H9 (cell line): Measurements from ENCODE around the gene MYO1E. TPM values are rescaled to one million over a fixed set of nuclear protein-coding genes. Genes with fewer than 3 reads are reported as not detected.

ENCODE experiments used
- DNase-seq: peaks from one replicate; pipeline ENCODE4 v3.0.0-alpha.2; 2017
- H2AFZ ChIP-seq: one replicate; pipeline ENCODE4 v1.6.1; 2013; ENCODE audit warnings: mild to moderate bottlenecking, low read length, control low read depth, moderate library complexity
- H2AK5ac ChIP-seq: 2 replicates; pipeline ENCODE4 v1.6.1; 2013; ENCODE audit warnings: low read length, control low read depth, mixed read lengths; ENCODE audit not compliant: insufficient read length
- H2BK120ac ChIP-seq: one replicate; pipeline ENCODE4 v1.6.1; 2013; ENCODE audit warnings: low read depth, mild to moderate bottlenecking, low read length, control low read depth, inconsistent platforms; ENCODE audit not compliant: poor library complexity, severe bottlenecking
- H2BK12ac ChIP-seq: 2 replicates; pipeline ENCODE4 v1.6.1; 2013; ENCODE audit warnings: low read length, control low read depth, mixed read lengths, low read depth; ENCODE audit not compliant: insufficient read length
- H2BK15ac ChIP-seq: 2 replicates; pipeline ENCODE4 v1.6.1; 2013; ENCODE audit warnings: low read depth, low read length, control low read depth
- H2BK20ac ChIP-seq: one replicate; pipeline ENCODE4 v1.6.1; 2013; ENCODE audit warnings: low read depth, mild to moderate bottlenecking, low read length, control low read depth, inconsistent platforms; ENCODE audit not compliant: poor library complexity, severe bottlenecking
- H2BK5ac ChIP-seq: 2 replicates; pipeline ENCODE4 v1.6.1; 2013; ENCODE audit warnings: low read length, control low read depth, mixed read lengths; ENCODE audit not compliant: insufficient read length
- H3K14ac ChIP-seq: 2 replicates; pipeline ENCODE4 v1.6.1; 2013; ENCODE audit warnings: low read length, control low read depth; ENCODE audit not compliant: insufficient read depth
- H3K18ac ChIP-seq: 2 replicates; pipeline ENCODE4 v1.6.1; 2013; ENCODE audit warnings: low read depth, mild to moderate bottlenecking, mixed read lengths, low read length, control low read depth; ENCODE audit not compliant: insufficient read length
- H3K23ac ChIP-seq: 2 replicates; pipeline ENCODE4 v1.6.1; 2013; ENCODE audit warnings: low read length, control low read depth, mixed read lengths, low read depth; ENCODE audit not compliant: insufficient read length
- H3K23me2 ChIP-seq: 2 replicates; pipeline ENCODE4 v1.6.1; 2013; ENCODE audit warnings: low read depth, mild to moderate bottlenecking, mixed read lengths, low read length, control low read depth; ENCODE audit not compliant: insufficient read length, poor library complexity, severe bottlenecking
- H3K27ac ChIP-seq: 2 replicates; pipeline ENCODE4 v1.5.1; 2013; ENCODE audit warnings: low read length, control low read depth, mixed read lengths, low read depth; ENCODE audit not compliant: insufficient read length
- H3K27me3 ChIP-seq: 2 replicates; pipeline ENCODE4 v1.6.1; 2013; ENCODE audit warnings: low read length, control low read depth, inconsistent platforms; ENCODE audit not compliant: insufficient read depth
- H3K4ac ChIP-seq: 2 replicates; pipeline ENCODE4 v1.6.1; 2013; ENCODE audit warnings: low read depth, mild to moderate bottlenecking, control low read depth, inconsistent platforms, low read length, moderate library complexity
- H3K4me1 ChIP-seq: 2 replicates; pipeline ENCODE4 v1.6.1; 2013; ENCODE audit warnings: low read length, control low read depth, inconsistent platforms; ENCODE audit not compliant: insufficient read depth
- H3K4me2 ChIP-seq: 2 replicates; pipeline ENCODE4 v1.6.1; 2013; ENCODE audit warnings: low read length, control low read depth, mixed read lengths; ENCODE audit not compliant: insufficient read length, insufficient read depth
- H3K56ac ChIP-seq: 2 replicates; pipeline ENCODE4 v1.6.1; 2013; ENCODE audit warnings: low read depth, mild to moderate bottlenecking, mixed read lengths, low read length, control low read depth; ENCODE audit not compliant: insufficient read length
- H3K79me1 ChIP-seq: 2 replicates; pipeline ENCODE4 v1.6.1; 2013; ENCODE audit warnings: low read depth, mild to moderate bottlenecking, moderate library complexity, low read length, control low read depth, inconsistent platforms; ENCODE audit not compliant: insufficient read depth, poor library complexity, severe bottlenecking
- H3K79me2 ChIP-seq: 2 replicates; pipeline ENCODE4 v1.6.1; 2013; ENCODE audit warnings: low read length, control low read depth, inconsistent platforms; ENCODE audit not compliant: insufficient read depth
- H3K9ac ChIP-seq: 2 replicates; pipeline ENCODE4 v1.6.1; 2013; ENCODE audit warnings: low read length, control low read depth, mixed read lengths; ENCODE audit not compliant: insufficient read length; ENCODE audit errors: extremely low read depth
- H3K9me3 ChIP-seq: one replicate; pipeline ENCODE4 v1.6.1; 2013; ENCODE audit warnings: low read depth, low read length, inconsistent platforms; ENCODE audit not compliant: control insufficient read depth
- H3T11ph ChIP-seq: one replicate; pipeline ENCODE4 v1.6.1; 2013; ENCODE audit warnings: mild to moderate bottlenecking, low read length, control low read depth, inconsistent platforms
- H4K20me1 ChIP-seq: one replicate; pipeline ENCODE4 v1.6.1; 2013; ENCODE audit not compliant: control insufficient read depth, insufficient read length, insufficient read depth
- H4K5ac ChIP-seq: 2 replicates; pipeline ENCODE4 v1.6.1; 2013; ENCODE audit warnings: low read depth, mild to moderate bottlenecking, mixed read lengths, low read length, control low read depth; ENCODE audit not compliant: insufficient read length
- H4K8ac ChIP-seq: replicated peaks from 2 replicates; pipeline ENCODE4 v1.6.1; 2013; ENCODE audit warnings: low read length, control low read depth, mixed read lengths, low read depth; ENCODE audit not compliant: insufficient read length
- H4K91ac ChIP-seq: 2 replicates; pipeline ENCODE4 v1.6.1; 2013; ENCODE audit warnings: low read depth, mild to moderate bottlenecking, moderate library complexity, mixed read lengths, low read length, control low read depth; ENCODE audit not compliant: insufficient read length
- H3K27ac Mint-ChIP-seq, 3 experiments: 2 replicates in 2 of 3; 3 replicates in 1 of 3; pipeline ENCODE4 v1.8.0; 2020 to 2021; ENCODE audit warnings: mixed read lengths in 3 of 3, mild to moderate bottlenecking in 1 of 3, moderate library complexity in 1 of 3
- H3K27me3 Mint-ChIP-seq: 2 replicates; pipeline ENCODE4 v1.8.0; 2021; ENCODE audit warnings: low read depth, mild to moderate bottlenecking, moderate library complexity, mixed read lengths
- H3K36me3 Mint-ChIP-seq, 3 experiments: 2 replicates in 2 of 3; 3 replicates in 1 of 3; pipeline ENCODE4 v1.8.0; 2020 to 2021; ENCODE audit warnings: low read depth in 3 of 3, mixed read lengths in 3 of 3; ENCODE audit not compliant: insufficient read depth in 1 of 3
- H3K4me1 Mint-ChIP-seq, 2 experiments: 2 replicates each; pipeline ENCODE4 v1.8.0; 2020; ENCODE audit warnings: mixed read lengths in 2 of 2
- H3K4me3 Mint-ChIP-seq, 2 experiments: 2 replicates in 1 of 2; 3 replicates in 1 of 2; pipeline ENCODE4 v1.8.0; 2020 to 2021; ENCODE audit warnings: mild to moderate bottlenecking in 2 of 2, mixed read lengths in 2 of 2, moderate library complexity in 1 of 2
- H3K9me3 Mint-ChIP-seq, 2 experiments: 2 replicates in 1 of 2; 3 replicates in 1 of 2; pipeline ENCODE4 v1.8.0; 2020; ENCODE audit warnings: mild to moderate bottlenecking in 2 of 2, mixed read lengths in 2 of 2, moderate library complexity in 1 of 2
- WGBS: extraction: QIAGEN DNeasy Blood & Tissue Kit; methylation state at CpG from one replicate; pipeline ENCODE4 v1.1.7; 2013; ENCODE audit warnings: missing lambda C conversion rate, low lambda C conversion rate, mixed read lengths; ENCODE audit not compliant: insufficient read length; ENCODE audit errors: extremely low coverage; 5-methylcytosine and 5-hydroxymethylcytosine counted together
- total RNA-seq: library from RNA; stranded (reverse); gene quantifications from 2 replicates; pipeline ENCODE4 v1.2.1, GENCODE V29; 2021
- TF ChIP-seq, protein P1 (sequence below): fragments of 200-600 bp; sonication (generic); conservative IDR thresholded peaks from 3 replicates; pipeline ENCODE4 v1.8.0; 2021; ENCODE audit warnings: antibody characterized with exemption, mild to moderate bottlenecking

MYO1E gene
- total RNA-seq, 1 experiment from 2014 or later, result 235 TPM

DNA sequence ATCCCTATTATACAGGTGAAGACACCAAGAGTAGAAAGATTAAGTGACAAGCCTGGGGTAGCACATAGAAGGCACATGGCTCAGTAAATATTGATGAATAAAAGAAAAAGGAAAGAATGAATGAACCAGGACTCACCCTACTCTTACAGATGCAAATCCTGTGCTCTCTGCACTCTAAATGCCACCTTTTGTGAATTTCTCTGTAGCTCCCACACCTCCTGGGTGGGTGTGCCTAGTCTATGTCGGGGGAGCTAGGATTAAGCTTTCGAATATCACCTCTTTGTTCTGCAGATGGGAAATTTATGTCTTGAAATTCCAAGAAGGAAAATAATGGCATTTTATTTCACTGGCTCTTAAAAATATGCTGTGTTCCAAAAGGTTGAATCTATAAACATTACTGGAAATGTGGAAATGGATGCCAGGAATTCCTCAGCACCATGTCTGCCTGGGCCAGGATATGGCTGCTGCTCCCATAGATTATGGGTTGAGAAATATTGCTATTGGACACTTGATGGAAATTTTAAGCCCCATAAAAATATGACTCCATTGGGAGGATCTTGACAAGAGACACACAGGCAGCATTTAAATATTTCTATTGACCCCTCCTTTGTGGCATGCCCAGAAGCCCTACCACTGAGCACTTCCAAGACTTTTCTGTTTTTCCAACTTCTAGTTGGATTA, 224.4 kb downstream of the MYO1E start:
- Histone ChIP-seq H3K14ac (no peak overlapping the region), H3T11ph (no peak overlapping the region), H3K23me2 (no peaks in the 10 kb centered on the region), H4K20me1 (no peaks in the 10 kb centered on the region), H2BK12ac (no peak overlapping the region), H2BK5ac (no peak overlapping the region), H4K91ac (no peak overlapping the region), H2AK5ac (no peak overlapping the region), H3K4ac (no peak overlapping the region), H2BK120ac (no peak overlapping the region), H3K79me1 (no peaks in the 10 kb centered on the region), H4K5ac (no peak overlapping the region), H3K56ac (no peak overlapping the region), H3K9me3 (no peaks in the 10 kb centered on the region), H2BK15ac (no peak overlapping the region), H3K18ac (no peak overlapping the region), H4K8ac (no peak overlapping the region), H2AFZ (no peak overlapping the region), H3K27ac (no peak overlapping the region), H3K4me1 (peaks cover 4% of the 10 kb centered on the region; the same call in 1 of the 2 replicates), H3K23ac (no peak overlapping the region), H2BK20ac (no peak overlapping the region), H3K9ac (no peak overlapping the region), H3K4me2 (no peak overlapping the region), H3K79me2 (no peaks in the 10 kb centered on the region), H3K27me3 (no peaks in the 10 kb centered on the region)
- no peaks in the 10 kb centered on the region for H3K9me3 Mint-ChIP-seq
- TF ChIP-seq, protein P1, sequence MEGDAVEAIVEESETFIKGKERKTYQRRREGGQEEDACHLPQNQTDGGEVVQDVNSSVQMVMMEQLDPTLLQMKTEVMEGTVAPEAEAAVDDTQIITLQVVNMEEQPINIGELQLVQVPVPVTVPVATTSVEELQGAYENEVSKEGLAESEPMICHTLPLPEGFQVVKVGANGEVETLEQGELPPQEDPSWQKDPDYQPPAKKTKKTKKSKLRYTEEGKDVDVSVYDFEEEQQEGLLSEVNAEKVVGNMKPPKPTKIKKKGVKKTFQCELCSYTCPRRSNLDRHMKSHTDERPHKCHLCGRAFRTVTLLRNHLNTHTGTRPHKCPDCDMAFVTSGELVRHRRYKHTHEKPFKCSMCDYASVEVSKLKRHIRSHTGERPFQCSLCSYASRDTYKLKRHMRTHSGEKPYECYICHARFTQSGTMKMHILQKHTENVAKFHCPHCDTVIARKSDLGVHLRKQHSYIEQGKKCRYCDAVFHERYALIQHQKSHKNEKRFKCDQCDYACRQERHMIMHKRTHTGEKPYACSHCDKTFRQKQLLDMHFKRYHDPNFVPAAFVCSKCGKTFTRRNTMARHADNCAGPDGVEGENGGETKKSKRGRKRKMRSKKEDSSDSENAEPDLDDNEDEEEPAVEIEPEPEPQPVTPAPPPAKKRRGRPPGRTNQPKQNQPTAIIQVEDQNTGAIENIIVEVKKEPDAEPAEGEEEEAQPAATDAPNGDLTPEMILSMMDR, result no peak
- no peaks in the 10 kb centered on the region for H3K27me3 Mint-ChIP-seq
- peaks cover 22 to 27% of the 10 kb centered on the region in 2 experiments for H3K4me1 Mint-ChIP-seq
- H3K36me3 Mint-ChIP-seq, result peaks cover 11 to 84% (median 58%) of the 10 kb centered on the region in 3 experiments; a peak in 6 of 7 replicates
- H3K4me3 Mint-ChIP-seq, result no peak overlapping the region; a peak in 2 of 5 replicates
- H3K27ac Mint-ChIP-seq, result peak overlapping the region; percentile 13 to 84 (median 84)
- DNase-seq, result no peak
- no CpG with 5 or more reads among the region's 2 CpGs for WGBS
